Spleen (tissue), 7 donors: ENCODE measurements around the gene CHD6.

ENCODE experiments used
- CTCF ChIP-seq, 11 experiments: fragments of 200-600 bp in 7 of 11; fragments of 450-650 bp in 4 of 11; sonication (generic) in 4 of 11; IDR thresholded peaks in 8 of 11; conservative IDR thresholded peaks in 3 of 11; 1 replicate in 7 of 11; 2 replicates in 4 of 11; pipeline versions ENCODE4 v1.4.0 to v1.8.0; 2016 to 2021; ENCODE audit warnings: antibody characterized with exemption in 11 of 11, inconsistent platforms in 4 of 11, mild to moderate bottlenecking in 1 of 11
- POLR2A ChIP-seq, 3 donors: fragments of 450-650 bp; IDR thresholded peaks; one replicate each; pipeline ENCODE4 v1.5.1; 2017; ENCODE audit warnings: antibody characterized with exemption in 3 of 3, mild to moderate bottlenecking in 1 of 3
- POLR2AphosphoS5 ChIP-seq, 3 donors: sonication (generic); formaldehyde crosslinking; IDR thresholded peaks; one replicate each; pipeline ENCODE4 v1.5.1; 2017; ENCODE audit warnings: antibody characterized with exemption in 3 of 3
- donor health status: DM: no; HTN: no; CAD: no; lungs with moderate emphysema.
- donor health status: DM: no; HTN: no; CAD: no.
- donor health status: DM: no; HTN: no; CAD: no.

GRCh38 chr20:41467690-41468089 is 150.5 kb downstream of the CHD6 start:
- no peak for TF ChIP-seq CTCF (IDR thresholded peaks at IDR 0.05 in 8 of 11, conservative IDR thresholded peaks at IDR 0.05 in 3 of 11)
- TF ChIP-seq POLR2A (IDR thresholded peaks at IDR 0.05), result no peak
- no peak for TF ChIP-seq POLR2AphosphoS5 (IDR thresholded peaks at IDR 0.05)
